ENCODE data around the gene SIRPA. TPM values are rescaled to one million over a fixed set of nuclear protein-coding genes. Genes with fewer than 3 reads are reported as not detected.

Gene SIRPA
- 4.3 TPM for polyA plus RNA-seq (2012; ENCODE audit: missing spikeins)

- TF ChIP-seq TAF1 (IDR thresholded peaks at IDR 0.05; ENCODE audit: borderline replicate concordance, low read depth, low read length) (no peak), POLR2A (IDR thresholded peaks at IDR 0.05; ENCODE audit: low read depth, low read length) (no peak), POLR2AphosphoS5 (IDR thresholded peaks at IDR 0.05; ENCODE audit: low read depth, low read length) (no peak)
- DNase-seq (ENCODE audit: insufficient read length): peak; percentile 57
- no peak for FAIRE-seq
These were observed at the start of gene SIRPA for GRCh38 chr20:1894951-1895673. SIRPA (plus strand) TSS chr20:1895407; CDS start chr20:1895448, 41 bp downstream.

- peak; percentile 50 for FAIRE-seq
- TF ChIP-seq POLR2AphosphoS5 (IDR thresholded peaks at IDR 0.05; ENCODE audit: low read depth, low read length) (no peak), POLR2A (IDR thresholded peaks at IDR 0.05; ENCODE audit: low read depth, low read length) (no peak), TAF1 (IDR thresholded peaks at IDR 0.05; ENCODE audit: borderline replicate concordance, low read depth, low read length) (no peak)
- DNase-seq (ENCODE audit: insufficient read length): no peak
These were observed 49.5 kb upstream of the SIRPA start for GRCh38 chr20:1845701-1846100.

- FAIRE-seq: no peak
- no peak for TF ChIP-seq TAF1 (IDR thresholded peaks at IDR 0.05; ENCODE audit: borderline replicate concordance, low read depth, low read length)
- no peak for TF ChIP-seq POLR2AphosphoS5 (IDR thresholded peaks at IDR 0.05; ENCODE audit: low read depth, low read length)
- TF ChIP-seq POLR2A (IDR thresholded peaks at IDR 0.05; ENCODE audit: low read depth, low read length): no peak
- no peak for DNase-seq (ENCODE audit: insufficient read length)
These were observed 48.9 kb upstream of the SIRPA start for GRCh38 chr20:1846341-1846740.

- FAIRE-seq (no peak), DNase-seq (ENCODE audit: insufficient read length) (no peak)
- TF ChIP-seq POLR2A (IDR thresholded peaks at IDR 0.05; ENCODE audit: low read depth, low read length) (no peak), POLR2AphosphoS5 (IDR thresholded peaks at IDR 0.05; ENCODE audit: low read depth, low read length) (no peak), TAF1 (IDR thresholded peaks at IDR 0.05; ENCODE audit: borderline replicate concordance, low read depth, low read length) (no peak)
These were observed 48.3 kb upstream of the SIRPA start for GRCh38 chr20:1846876-1847275.

GRCh38 chr20:1847780-1848179 is 47.4 kb upstream of the SIRPA start:
- FAIRE-seq (no peak), DNase-seq (ENCODE audit: insufficient read length) (no peak)
- TF ChIP-seq POLR2AphosphoS5 (IDR thresholded peaks at IDR 0.05; ENCODE audit: low read depth, low read length) (no peak), POLR2A (IDR thresholded peaks at IDR 0.05; ENCODE audit: low read depth, low read length) (no peak), TAF1 (IDR thresholded peaks at IDR 0.05; ENCODE audit: borderline replicate concordance, low read depth, low read length) (no peak)

GRCh38 chr20:1848373-1848772 is 46.8 kb upstream of the SIRPA start:
- no peak for TF ChIP-seq TAF1 (IDR thresholded peaks at IDR 0.05; ENCODE audit: borderline replicate concordance, low read depth, low read length)
- TF ChIP-seq POLR2AphosphoS5 (IDR thresholded peaks at IDR 0.05; ENCODE audit: low read depth, low read length): no peak
- no peak for TF ChIP-seq POLR2A (IDR thresholded peaks at IDR 0.05; ENCODE audit: low read depth, low read length)
- FAIRE-seq: no peak
- no peak for DNase-seq (ENCODE audit: insufficient read length)

- TF ChIP-seq POLR2AphosphoS5 (IDR thresholded peaks at IDR 0.05; ENCODE audit: low read depth, low read length) (no peak), POLR2A (IDR thresholded peaks at IDR 0.05; ENCODE audit: low read depth, low read length) (no peak), TAF1 (IDR thresholded peaks at IDR 0.05; ENCODE audit: borderline replicate concordance, low read depth, low read length) (no peak)
- FAIRE-seq: no peak
- no peak for DNase-seq (ENCODE audit: insufficient read length)
These were observed 43.8 kb upstream of the SIRPA start for GRCh38 chr20:1851396-1851795.

- no peak for TF ChIP-seq POLR2AphosphoS5 (IDR thresholded peaks at IDR 0.05; ENCODE audit: low read depth, low read length)
- DNase-seq (ENCODE audit: insufficient read length): no peak
- no peak for FAIRE-seq
These were observed 41.7 kb upstream of the SIRPA start for GRCh38 chr20:1853473-1853872.

GRCh38 chr20:1854246-1854645 is 41.0 kb upstream of the SIRPA start:
- TF ChIP-seq POLR2AphosphoS5 (IDR thresholded peaks at IDR 0.05; ENCODE audit: low read depth, low read length): no peak
- TF ChIP-seq POLR2A (IDR thresholded peaks at IDR 0.05; ENCODE audit: low read depth, low read length): no peak
- TF ChIP-seq TAF1 (IDR thresholded peaks at IDR 0.05; ENCODE audit: borderline replicate concordance, low read depth, low read length): no peak
- no peak for FAIRE-seq
- DNase-seq (ENCODE audit: insufficient read length): no peak

GRCh38 chr20:1855109-1855508 is 40.1 kb upstream of the SIRPA start:
- DNase-seq (ENCODE audit: insufficient read length) (no peak), FAIRE-seq (no peak)
- TF ChIP-seq POLR2AphosphoS5 (IDR thresholded peaks at IDR 0.05; ENCODE audit: low read depth, low read length): no peak
- no peak for TF ChIP-seq TAF1 (IDR thresholded peaks at IDR 0.05; ENCODE audit: borderline replicate concordance, low read depth, low read length)
- no peak for TF ChIP-seq POLR2A (IDR thresholded peaks at IDR 0.05; ENCODE audit: low read depth, low read length)

GRCh38 chr20:1855690-1856089 is 39.5 kb upstream of the SIRPA start:
- DNase-seq (ENCODE audit: insufficient read length) (no peak), FAIRE-seq (no peak)
- TF ChIP-seq POLR2AphosphoS5 (IDR thresholded peaks at IDR 0.05; ENCODE audit: low read depth, low read length): no peak
- TF ChIP-seq TAF1 (IDR thresholded peaks at IDR 0.05; ENCODE audit: borderline replicate concordance, low read depth, low read length): no peak
- no peak for TF ChIP-seq POLR2A (IDR thresholded peaks at IDR 0.05; ENCODE audit: low read depth, low read length)

- TF ChIP-seq TAF1 (IDR thresholded peaks at IDR 0.05; ENCODE audit: borderline replicate concordance, low read depth, low read length) (no peak), POLR2A (IDR thresholded peaks at IDR 0.05; ENCODE audit: low read depth, low read length) (no peak), POLR2AphosphoS5 (IDR thresholded peaks at IDR 0.05; ENCODE audit: low read depth, low read length) (no peak)
- no peak for FAIRE-seq
- DNase-seq (ENCODE audit: insufficient read length): no peak
These were observed 38.8 kb upstream of the SIRPA start for GRCh38 chr20:1856424-1856823.

Data from GM12892 (cell line).